Liver (tissue), 9 donors: ENCODE results near the gene LPXN. TPM values are rescaled to one million over a fixed set of nuclear protein-coding genes. Genes with fewer than 3 reads are reported as not detected.

Source experiments
- DNase-seq: peaks from one replicate; pipeline ENCODE4 v3.0.0-alpha.2; 2017; ENCODE audit warnings: low spot score
- H3K27ac ChIP-seq, 2 donors: one replicate each; pipeline ENCODE4 v1.7.0; 2013; ENCODE audit warnings: inconsistent platforms in 2 of 2, low read length in 2 of 2, control low read depth in 1 of 2, low read depth in 1 of 2, mild to moderate bottlenecking in 1 of 2
- H3K27me3 ChIP-seq, 4 donors: one replicate each; pipeline versions ENCODE4 v1.6.1 to v1.7.0; 2013; ENCODE audit warnings: low read length in 3 of 4, inconsistent platforms in 1 of 4, mild to moderate bottlenecking in 1 of 4, moderate library complexity in 1 of 4; ENCODE audit not compliant: control insufficient read depth in 4 of 4, insufficient read depth in 4 of 4
- H3K36me3 ChIP-seq, 4 donors: one replicate each; pipeline versions ENCODE4 v1.6.1 to v1.7.0; 2013; ENCODE audit warnings: low read length in 3 of 4, mild to moderate bottlenecking in 3 of 4, low read depth in 1 of 4, moderate library complexity in 1 of 4; ENCODE audit not compliant: control insufficient read depth in 4 of 4, insufficient read depth in 3 of 4
- H3K4me1 ChIP-seq, 4 donors: one replicate each; pipeline versions ENCODE4 v1.6.1 to v1.7.0; 2013; ENCODE audit warnings: low read length in 3 of 4, mild to moderate bottlenecking in 3 of 4, moderate library complexity in 1 of 4; ENCODE audit not compliant: control insufficient read depth in 4 of 4, insufficient read depth in 4 of 4
- H3K4me3 ChIP-seq, 3 donors: one replicate each; pipeline versions ENCODE4 v1.6.1 to v1.7.0; 2013; ENCODE audit warnings: low read length in 3 of 3, control low read depth in 1 of 3, low read depth in 1 of 3, mild to moderate bottlenecking in 1 of 3
- H3K9ac ChIP-seq, 2 donors: one replicate each; pipeline ENCODE4 v1.7.0; 2013; ENCODE audit warnings: low read length in 2 of 2, mild to moderate bottlenecking in 2 of 2, moderate library complexity in 2 of 2, control low read depth in 1 of 2, low read depth in 1 of 2
- H3K9me3 ChIP-seq, 4 donors: one replicate each; pipeline versions ENCODE4 v1.6.1 to v1.7.0; 2013; ENCODE audit warnings: low read length in 3 of 4; ENCODE audit not compliant: control insufficient read depth in 4 of 4
- EGR1 ChIP-seq, 2 donors: IDR thresholded peaks; 2 replicates each; pipeline ENCODE4 v1.6.1; 2016 to 2018; ENCODE audit warnings: antibody characterized with exemption in 2 of 2, low read depth in 2 of 2
- FOXA2 ChIP-seq: IDR thresholded peaks from 2 replicates; pipeline ENCODE4 v1.6.1; 2016; ENCODE audit warnings: antibody characterized with exemption
- GABPA ChIP-seq, 2 donors: IDR thresholded peaks in 1 of 2; conservative IDR thresholded peaks in 1 of 2; 2 replicates each; pipeline ENCODE4 v1.6.1; 2016; ENCODE audit warnings: antibody characterized with exemption in 2 of 2, mild to moderate bottlenecking in 1 of 2, moderate library complexity in 1 of 2
- HNF4A ChIP-seq, 2 donors: conservative IDR thresholded peaks; 2 replicates each; pipeline ENCODE4 v1.6.1; 2016; ENCODE audit warnings: antibody characterized with exemption in 2 of 2, mild to moderate bottlenecking in 2 of 2
- HNF4G ChIP-seq: IDR thresholded peaks from 2 replicates; pipeline ENCODE4 v1.6.1; 2016; ENCODE audit warnings: antibody characterized with exemption
- NR2F2 ChIP-seq: IDR thresholded peaks from 2 replicates; pipeline ENCODE4 v1.6.1; 2016; ENCODE audit warnings: antibody characterized with exemption
- RAD21 ChIP-seq, 2 donors: IDR thresholded peaks; 2 replicates each; pipeline ENCODE4 v1.6.1; 2016; ENCODE audit warnings: antibody characterized with exemption in 2 of 2, mild to moderate bottlenecking in 2 of 2
- SP1 ChIP-seq: IDR thresholded peaks from 2 replicates; pipeline ENCODE4 v1.6.1; 2018; ENCODE audit warnings: antibody characterized with exemption, mild to moderate bottlenecking
- YY1 ChIP-seq: IDR thresholded peaks from 2 replicates; pipeline ENCODE4 v1.6.1; 2016; ENCODE audit warnings: antibody characterized with exemption, mild to moderate bottlenecking
- WGBS: extraction: QIAGEN DNeasy Blood & Tissue Kit; methylation state at CpG from one replicate; pipeline ENCODE4 v1.1.7; 2013; 5-methylcytosine and 5-hydroxymethylcytosine counted together
- polyA plus RNA-seq, 2 donors: library from polyadenylated mRNA; stranded (reverse) in 1 of 2; unstranded in 1 of 2; fragments of 200-250 nt in 1 of 2; fragments of >200 nt in 1 of 2; fragmentation: Nextera tagmentation in 1 of 2; extraction: Ambion mirVana in 1 of 2; gene quantifications; one replicate each; pipeline versions ENCODE4 v1.2.1 to v1.2.3, GENCODE V29; 2013 to 2015
- total RNA-seq, 2 donors: library from RNA; depleted of rRNA; stranded (reverse); fragments of >200 nt; gene quantifications; one replicate each; pipeline ENCODE4 v1.2.3, GENCODE V29; 2014
- TF ChIP-seq, protein P1 (sequence below): IDR thresholded peaks from 2 replicates; pipeline ENCODE4 v1.6.1; 2016; ENCODE audit warnings: antibody characterized with exemption
- TF ChIP-seq, protein P2 (sequence below): fragments of 150-350 bp; IDR thresholded peaks from 2 replicates; pipeline ENCODE4 v1.5.1; 2017; ENCODE audit warnings: improper control_type of control experiment, low read depth, low read length; ENCODE audit not compliant: missing input control
- TF ChIP-seq, protein P3 (sequence below): IDR thresholded peaks from 2 replicates; pipeline ENCODE4 v1.6.1; 2016; ENCODE audit warnings: antibody characterized with exemption
- TF ChIP-seq, protein P4 (sequence below): IDR thresholded peaks from 2 replicates; pipeline ENCODE4 v1.6.1; 2016; ENCODE audit warnings: antibody characterized with exemption, mild to moderate bottlenecking
- donor health status: healthy.
- donor health status: healthy.
- donor health status: healthy.
- donor health status: healthy.
- donor health status: healthy.

Gene LPXN
- total and polyA plus RNA-seq, 4 donors = 3.7 to 6.2 (median 4.7) TPM

DNA sequence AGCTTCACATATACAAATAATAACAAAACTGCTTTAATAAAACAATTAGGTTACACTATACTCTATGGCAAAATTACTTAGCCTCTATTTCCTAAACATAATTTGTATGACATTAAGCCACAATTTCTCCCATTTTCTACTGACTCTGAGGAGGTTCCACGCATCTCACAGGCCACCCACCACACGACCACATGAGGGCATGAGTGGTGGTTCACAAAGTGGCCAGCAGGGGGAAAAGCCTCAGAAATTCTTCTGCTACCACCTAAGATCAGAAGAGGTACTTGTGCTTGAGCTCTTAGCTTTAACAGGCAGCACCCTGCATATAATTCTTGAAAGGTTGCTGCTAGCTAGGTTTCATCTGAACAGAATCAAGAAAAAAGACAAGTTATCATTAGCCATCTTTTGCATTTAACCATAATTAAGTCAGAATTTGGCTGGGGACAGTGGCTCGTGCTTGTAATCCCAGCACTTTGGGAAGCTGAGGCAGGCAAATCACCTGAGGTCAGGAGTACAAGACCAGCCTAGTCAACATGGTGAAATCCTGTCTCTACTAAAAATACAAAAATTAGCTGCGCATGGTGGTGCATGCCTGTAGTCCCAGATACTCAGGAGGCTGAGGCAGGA is 7.7 kb downstream of the LPXN start:
- H3K36me3 ChIP-seq = peaks cover 2 to 12% (median 4%) of the 10 kb centered on the region in 4 donors
- 70% methylated on average over 4 of the region's 4 CpGs for WGBS
- peaks cover 0 to 4% (median under 1%) of the 10 kb centered on the region in 4 donors for H3K4me1 ChIP-seq
- no peak overlapping the region for H3K4me3 ChIP-seq
- no peaks in the 10 kb centered on the region for H3K27me3 ChIP-seq
- DNase-seq = peak; percentile 69
- H3K9me3 ChIP-seq = no peaks in the 10 kb centered on the region
- TF ChIP-seq, protein P1, sequence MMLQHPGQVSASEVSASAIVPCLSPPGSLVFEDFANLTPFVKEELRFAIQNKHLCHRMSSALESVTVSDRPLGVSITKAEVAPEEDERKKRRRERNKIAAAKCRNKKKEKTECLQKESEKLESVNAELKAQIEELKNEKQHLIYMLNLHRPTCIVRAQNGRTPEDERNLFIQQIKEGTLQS = no peak
- TF ChIP-seq, protein P2, sequence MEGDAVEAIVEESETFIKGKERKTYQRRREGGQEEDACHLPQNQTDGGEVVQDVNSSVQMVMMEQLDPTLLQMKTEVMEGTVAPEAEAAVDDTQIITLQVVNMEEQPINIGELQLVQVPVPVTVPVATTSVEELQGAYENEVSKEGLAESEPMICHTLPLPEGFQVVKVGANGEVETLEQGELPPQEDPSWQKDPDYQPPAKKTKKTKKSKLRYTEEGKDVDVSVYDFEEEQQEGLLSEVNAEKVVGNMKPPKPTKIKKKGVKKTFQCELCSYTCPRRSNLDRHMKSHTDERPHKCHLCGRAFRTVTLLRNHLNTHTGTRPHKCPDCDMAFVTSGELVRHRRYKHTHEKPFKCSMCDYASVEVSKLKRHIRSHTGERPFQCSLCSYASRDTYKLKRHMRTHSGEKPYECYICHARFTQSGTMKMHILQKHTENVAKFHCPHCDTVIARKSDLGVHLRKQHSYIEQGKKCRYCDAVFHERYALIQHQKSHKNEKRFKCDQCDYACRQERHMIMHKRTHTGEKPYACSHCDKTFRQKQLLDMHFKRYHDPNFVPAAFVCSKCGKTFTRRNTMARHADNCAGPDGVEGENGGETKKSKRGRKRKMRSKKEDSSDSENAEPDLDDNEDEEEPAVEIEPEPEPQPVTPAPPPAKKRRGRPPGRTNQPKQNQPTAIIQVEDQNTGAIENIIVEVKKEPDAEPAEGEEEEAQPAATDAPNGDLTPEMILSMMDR = peak; percentile 63
- TF ChIP-seq GABPA (IDR thresholded peaks at IDR 0.05 in 1 of 2, conservative IDR thresholded peaks at IDR 0.05 in 1 of 2) (no peak), RAD21 (IDR thresholded peaks at IDR 0.05) (peak; percentile 58 to 76)
- H3K27ac ChIP-seq = no peak overlapping the region
- no peak overlapping the region for H3K9ac ChIP-seq

DNA sequence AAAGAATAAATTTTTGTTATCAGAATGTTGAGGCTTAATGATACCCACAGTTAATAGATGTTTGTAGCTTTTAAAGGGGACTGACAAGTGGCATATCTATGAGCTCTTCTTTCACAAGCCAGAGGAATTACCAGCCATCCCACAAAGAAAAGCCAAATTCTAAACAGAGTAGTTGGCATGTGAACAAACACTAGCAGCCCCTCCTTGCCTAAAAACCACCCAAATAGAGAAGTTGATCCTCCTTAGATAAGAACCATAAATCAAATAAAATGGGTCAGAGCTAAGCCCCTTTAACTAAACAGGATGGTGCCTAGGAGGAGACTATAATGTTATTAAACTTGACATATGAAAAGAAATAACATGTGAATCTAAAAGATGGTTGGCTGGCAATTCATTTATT is 11.4 kb downstream of the LPXN start:
- Histone ChIP-seq H3K36me3 (peaks cover 1 to 8% (median 3%) of the 10 kb centered on the region in 4 donors), H3K4me3 (no peak overlapping the region), H3K4me1 (peaks cover 1 to 33% (median 22%) of the 10 kb centered on the region in 4 donors), H3K27ac (no peak overlapping the region), H3K27me3 (no peaks in the 10 kb centered on the region), H3K9me3 (no peaks in the 10 kb centered on the region), H3K9ac (no peak overlapping the region)
- TF ChIP-seq, protein P2 = no peak
- TF ChIP-seq, protein P1 = no peak
- no peak for TF ChIP-seq GABPA (IDR thresholded peaks at IDR 0.05 in 1 of 2, conservative IDR thresholded peaks at IDR 0.05 in 1 of 2)
- TF ChIP-seq, protein P3, sequence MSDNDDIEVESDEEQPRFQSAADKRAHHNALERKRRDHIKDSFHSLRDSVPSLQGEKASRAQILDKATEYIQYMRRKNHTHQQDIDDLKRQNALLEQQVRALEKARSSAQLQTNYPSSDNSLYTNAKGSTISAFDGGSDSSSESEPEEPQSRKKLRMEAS = no peak
- TF ChIP-seq YY1 = no peak
- TF ChIP-seq RAD21 (IDR thresholded peaks at IDR 0.05) = no peak
- TF ChIP-seq SP1 = no peak
- no peak for TF ChIP-seq HNF4G
- no peak for TF ChIP-seq NR2F2
- no peak for TF ChIP-seq HNF4A (conservative IDR thresholded peaks at IDR 0.05)
- DNase-seq = no peak

DNA sequence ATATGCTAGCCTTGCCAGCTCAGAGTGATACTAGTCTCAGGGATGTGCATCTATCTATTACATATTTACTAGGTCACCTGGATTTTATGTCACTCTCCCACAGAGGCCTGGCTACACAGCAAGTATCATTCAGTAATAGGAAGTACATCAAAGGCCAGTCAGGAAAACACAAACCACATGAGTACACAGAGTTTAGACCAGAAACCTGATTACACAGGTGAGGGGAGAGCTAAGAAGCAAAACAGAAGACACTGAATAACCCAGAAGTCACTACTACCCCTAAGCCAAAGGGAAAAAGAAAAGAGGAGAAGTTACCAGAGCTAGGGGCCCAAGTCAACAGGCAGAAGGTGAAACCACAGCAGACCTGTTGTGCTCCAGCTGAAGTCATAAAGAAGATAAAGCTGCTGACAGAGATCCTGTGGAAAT is 13.3 kb downstream of the LPXN start:
- H3K27me3 ChIP-seq = no peaks in the 10 kb centered on the region
- peaks cover 0 to 3% (median 0%) of the 10 kb centered on the region in 4 donors for H3K36me3 ChIP-seq
- TF ChIP-seq NR2F2 (no peak), EGR1 (IDR thresholded peaks at IDR 0.05; ENCODE audit: low read depth in 2 of 2) (no peak), GABPA (IDR thresholded peaks at IDR 0.05 in 1 of 2, conservative IDR thresholded peaks at IDR 0.05 in 1 of 2) (no peak), FOXA2 (no peak), HNF4G (no peak), SP1 (no peak), RAD21 (IDR thresholded peaks at IDR 0.05) (no peak), HNF4A (conservative IDR thresholded peaks at IDR 0.05) (no peak)
- TF ChIP-seq, protein P4, sequence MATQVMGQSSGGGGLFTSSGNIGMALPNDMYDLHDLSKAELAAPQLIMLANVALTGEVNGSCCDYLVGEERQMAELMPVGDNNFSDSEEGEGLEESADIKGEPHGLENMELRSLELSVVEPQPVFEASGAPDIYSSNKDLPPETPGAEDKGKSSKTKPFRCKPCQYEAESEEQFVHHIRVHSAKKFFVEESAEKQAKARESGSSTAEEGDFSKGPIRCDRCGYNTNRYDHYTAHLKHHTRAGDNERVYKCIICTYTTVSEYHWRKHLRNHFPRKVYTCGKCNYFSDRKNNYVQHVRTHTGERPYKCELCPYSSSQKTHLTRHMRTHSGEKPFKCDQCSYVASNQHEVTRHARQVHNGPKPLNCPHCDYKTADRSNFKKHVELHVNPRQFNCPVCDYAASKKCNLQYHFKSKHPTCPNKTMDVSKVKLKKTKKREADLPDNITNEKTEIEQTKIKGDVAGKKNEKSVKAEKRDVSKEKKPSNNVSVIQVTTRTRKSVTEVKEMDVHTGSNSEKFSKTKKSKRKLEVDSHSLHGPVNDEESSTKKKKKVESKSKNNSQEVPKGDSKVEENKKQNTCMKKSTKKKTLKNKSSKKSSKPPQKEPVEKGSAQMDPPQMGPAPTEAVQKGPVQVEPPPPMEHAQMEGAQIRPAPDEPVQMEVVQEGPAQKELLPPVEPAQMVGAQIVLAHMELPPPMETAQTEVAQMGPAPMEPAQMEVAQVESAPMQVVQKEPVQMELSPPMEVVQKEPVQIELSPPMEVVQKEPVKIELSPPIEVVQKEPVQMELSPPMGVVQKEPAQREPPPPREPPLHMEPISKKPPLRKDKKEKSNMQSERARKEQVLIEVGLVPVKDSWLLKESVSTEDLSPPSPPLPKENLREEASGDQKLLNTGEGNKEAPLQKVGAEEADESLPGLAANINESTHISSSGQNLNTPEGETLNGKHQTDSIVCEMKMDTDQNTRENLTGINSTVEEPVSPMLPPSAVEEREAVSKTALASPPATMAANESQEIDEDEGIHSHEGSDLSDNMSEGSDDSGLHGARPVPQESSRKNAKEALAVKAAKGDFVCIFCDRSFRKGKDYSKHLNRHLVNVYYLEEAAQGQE = no peak
- TF ChIP-seq, protein P2 = no peak
- no peaks in the 10 kb centered on the region for H3K9me3 ChIP-seq
- H3K4me1 ChIP-seq = peaks cover 1 to 33% (median 22%) of the 10 kb centered on the region in 4 donors
- no peak overlapping the region for H3K27ac ChIP-seq
- no peak for DNase-seq
- H3K9ac ChIP-seq = no peak overlapping the region
- no peak overlapping the region for H3K4me3 ChIP-seq
